ENCODE results near the gene MTR.

- TF ChIP-seq, protein P1, sequence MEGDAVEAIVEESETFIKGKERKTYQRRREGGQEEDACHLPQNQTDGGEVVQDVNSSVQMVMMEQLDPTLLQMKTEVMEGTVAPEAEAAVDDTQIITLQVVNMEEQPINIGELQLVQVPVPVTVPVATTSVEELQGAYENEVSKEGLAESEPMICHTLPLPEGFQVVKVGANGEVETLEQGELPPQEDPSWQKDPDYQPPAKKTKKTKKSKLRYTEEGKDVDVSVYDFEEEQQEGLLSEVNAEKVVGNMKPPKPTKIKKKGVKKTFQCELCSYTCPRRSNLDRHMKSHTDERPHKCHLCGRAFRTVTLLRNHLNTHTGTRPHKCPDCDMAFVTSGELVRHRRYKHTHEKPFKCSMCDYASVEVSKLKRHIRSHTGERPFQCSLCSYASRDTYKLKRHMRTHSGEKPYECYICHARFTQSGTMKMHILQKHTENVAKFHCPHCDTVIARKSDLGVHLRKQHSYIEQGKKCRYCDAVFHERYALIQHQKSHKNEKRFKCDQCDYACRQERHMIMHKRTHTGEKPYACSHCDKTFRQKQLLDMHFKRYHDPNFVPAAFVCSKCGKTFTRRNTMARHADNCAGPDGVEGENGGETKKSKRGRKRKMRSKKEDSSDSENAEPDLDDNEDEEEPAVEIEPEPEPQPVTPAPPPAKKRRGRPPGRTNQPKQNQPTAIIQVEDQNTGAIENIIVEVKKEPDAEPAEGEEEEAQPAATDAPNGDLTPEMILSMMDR (IDR thresholded peaks at IDR 0.05; ENCODE audit: insufficient read depth, low read depth, low read length), result no peak
- no peak for TF ChIP-seq EZH2 (IDR thresholded peaks at IDR 0.05; ENCODE audit: insufficient read depth, low read length)
Measured at GRCh38 chr1:236944556-236944955, 149.5 kb downstream of the MTR start.
